HG03565 (cell line): ENCODE measurements around the gene GOLGA6L9.
"Not testable (repeated sequence)": the region's sequence is repeated elsewhere in the genome, so short reads cannot be mapped to it uniquely, and the experiment has no call there.

Experiments
- ATAC-seq: cut with Tn5 transposase; IDR thresholded peaks from one replicate; pipeline ENCODE4 v1.9.1; 2021; ENCODE audit warnings: mild to moderate bottlenecking, moderate library complexity; ENCODE audit not compliant: unreplicated experiment

The GOLGA6L9 gene

GRCh38 chr15:82465629-82466028 lies 36.0 kb downstream of the GOLGA6L9 start:
- not testable (repeated sequence) for ATAC-seq

DNA sequence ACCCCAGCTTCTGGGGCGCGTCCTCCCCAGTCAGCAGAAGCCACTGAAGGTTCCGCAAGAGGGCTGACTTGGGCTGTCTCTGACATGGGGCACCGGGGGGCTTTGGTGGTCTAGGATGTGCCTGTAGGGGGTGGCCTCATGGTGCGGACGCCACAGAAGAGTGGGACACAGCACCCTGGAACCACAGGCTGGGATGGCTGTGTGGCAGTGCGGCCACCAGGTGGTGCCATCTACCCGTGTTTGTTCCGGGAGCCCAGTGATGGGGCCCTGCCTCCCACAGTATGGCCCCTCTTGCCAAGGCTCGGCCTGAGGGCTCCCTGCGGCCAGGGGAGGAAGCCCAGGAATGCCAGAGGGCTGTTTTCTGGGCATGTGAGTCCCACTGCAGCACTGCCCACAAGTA lies 38.6 kb downstream of the GOLGA6L9 start:
- peak; percentile 59 for ATAC-seq

GRCh38 chr15:82469381-82469780 lies 39.8 kb downstream of the GOLGA6L9 start:
- ATAC-seq: not testable (repeated sequence)

- ATAC-seq: not testable (repeated sequence)
Observed at GRCh38 chr15:82472269-82472982, 42.8 kb downstream of the GOLGA6L9 start.

DNA sequence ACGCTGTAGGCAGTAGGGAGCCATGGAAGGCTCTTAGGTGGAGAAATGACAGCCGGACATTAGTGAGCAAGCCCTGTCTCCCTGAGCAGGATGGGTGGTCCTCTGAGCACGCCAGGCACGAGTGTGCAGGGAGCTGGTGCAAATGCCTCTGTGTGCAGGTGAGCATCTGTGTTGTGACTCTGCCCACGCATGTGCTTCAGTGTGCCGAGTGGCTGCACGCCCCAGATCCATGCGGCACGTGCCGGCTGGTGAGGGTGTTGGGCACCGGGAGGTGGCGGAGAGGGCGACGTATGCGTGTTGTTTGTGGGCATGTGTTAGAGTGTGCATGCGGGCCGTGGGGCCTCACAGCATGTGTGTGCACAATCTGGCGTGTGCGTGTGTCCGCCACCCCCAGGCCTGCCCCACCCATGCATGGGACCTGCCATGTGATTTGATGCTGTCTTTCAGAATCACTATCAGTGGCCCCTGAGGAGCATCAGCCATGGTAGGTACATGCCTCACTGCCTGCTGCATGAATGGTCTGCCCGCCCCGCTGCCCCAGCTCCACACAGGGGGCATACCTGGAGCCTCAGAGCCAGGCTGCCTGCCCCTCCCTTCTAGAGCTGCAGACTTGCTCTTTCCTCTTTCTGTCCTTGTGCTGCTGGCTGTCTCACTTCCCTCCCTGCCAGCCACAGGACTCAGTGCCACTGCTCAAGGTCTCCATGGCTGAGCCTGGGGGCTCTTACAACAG lies 45.1 kb downstream of the GOLGA6L9 start:
- not testable (repeated sequence) for ATAC-seq

DNA sequence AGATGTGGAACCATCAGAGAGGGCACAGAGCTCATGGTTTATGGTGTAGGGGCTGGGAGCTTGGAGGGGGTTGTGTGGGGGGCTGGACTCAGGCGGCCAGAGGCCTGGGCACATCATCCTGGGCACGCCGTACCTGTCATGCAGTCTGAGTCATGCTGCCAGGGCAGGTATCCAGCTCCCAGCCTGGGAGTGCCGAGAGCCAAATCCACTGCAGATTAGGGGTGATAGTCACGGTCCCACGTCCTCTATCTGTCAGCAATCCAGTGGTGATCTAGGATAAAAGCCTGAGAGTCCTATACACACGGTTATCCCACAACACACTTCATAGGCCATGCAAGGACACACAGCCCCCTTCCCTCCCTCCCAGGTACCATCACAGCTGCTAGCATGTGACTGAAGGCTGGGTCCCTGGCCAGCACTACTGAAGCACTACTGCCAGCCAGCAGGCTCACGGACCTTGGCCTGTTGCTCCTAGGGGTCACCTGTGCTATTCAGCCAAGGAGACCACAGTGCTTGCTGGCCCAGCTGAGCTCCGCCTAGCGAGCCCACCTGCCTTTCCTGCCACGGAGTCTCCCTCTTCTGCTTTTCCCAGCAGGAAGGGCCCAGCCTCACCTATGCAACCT lies 45.8 kb downstream of the GOLGA6L9 start:
- ATAC-seq: not testable (repeated sequence)

- ATAC-seq: not testable (repeated sequence)
Observed at GRCh38 chr15:82476697-82477342, 47.2 kb downstream of the GOLGA6L9 start.

GRCh38 chr15:82477343-82478057 lies 47.9 kb downstream of the GOLGA6L9 start:
- not testable (repeated sequence) for ATAC-seq
